Measurements from ENCODE around the gene PUS7.
"Not testable (repeated sequence)": the region's sequence is repeated elsewhere in the genome, so short reads cannot be mapped to it uniquely, and the experiment has no call there.

PUS7 gene

GRCh38 chr7:105521717-105522463, at the start of gene PUS7:
Gene PUS7, minus strand, starts transcription at chr7:105522271. Its CDS starts 13,759 bp downstream, at chr7:105508512.
- DNase-seq: peak; percentile 76

- DNase-seq: no peak
These were observed 45.8 kb upstream of the PUS7 start for GRCh38 chr7:105567821-105568220.

GRCh38 chr7:105567024-105567423, 45.0 kb upstream of the PUS7 start:
- no peak for DNase-seq

GRCh38 chr7:105565190-105565589, 43.1 kb upstream of the PUS7 start:
- DNase-seq: no peak

- DNase-seq: no peak
These were observed 37.9 kb upstream of the PUS7 start for GRCh38 chr7:105559926-105560325.

- no peak for DNase-seq
These were observed 16.3 kb upstream of the PUS7 start for GRCh38 chr7:105538339-105538738.

- no peak for DNase-seq
These were observed 10.8 kb upstream of the PUS7 start for GRCh38 chr7:105532709-105533460.

- peak; percentile 90 for DNase-seq
These were observed 10.0 kb upstream of the PUS7 start, which contains the start of gene RINT1 for GRCh38 chr7:105531792-105532671. Gene RINT1, plus strand, starts transcription at chr7:105532201. Its CDS starts 115 bp downstream, at chr7:105532316.

GRCh38 chr7:105530546-105530945, 8.5 kb upstream of the PUS7 start:
- DNase-seq: no peak

GRCh38 chr7:105530126-105530525, 8.1 kb upstream of the PUS7 start:
- DNase-seq: no peak

GRCh38 chr7:105527737-105528136, 5.7 kb upstream of the PUS7 start:
- not testable (repeated sequence) for DNase-seq

- no peak for DNase-seq
These were observed 2.8 kb upstream of the PUS7 start for GRCh38 chr7:105524840-105525239.

GRCh38 chr7:105524423-105524822, 2.4 kb upstream of the PUS7 start:
- not testable (repeated sequence) for DNase-seq

GRCh38 chr7:105521027-105521716, 899 bp downstream of the PUS7 start:
- peak; percentile 57 for DNase-seq

GRCh38 chr7:105520620-105521019, 1.5 kb downstream of the PUS7 start:
- not testable (repeated sequence) for DNase-seq

- no peak for DNase-seq
These were observed 2.7 kb downstream of the PUS7 start for GRCh38 chr7:105519353-105519752.

- not testable (repeated sequence) for DNase-seq
These were observed 6.5 kb downstream of the PUS7 start for GRCh38 chr7:105515610-105516009.

GRCh38 chr7:105512926-105513526, 9.0 kb downstream of the PUS7 start:
- DNase-seq: no peak

- DNase-seq: no peak
These were observed 9.7 kb downstream of the PUS7 start for GRCh38 chr7:105512415-105512814.

GRCh38 chr7:105502173-105502572, 19.9 kb downstream of the PUS7 start:
- no peak for DNase-seq

GRCh38 chr7:105497016-105497415, 25.1 kb downstream of the PUS7 start:
- DNase-seq: no peak

GRCh38 chr7:105496521-105496920, 25.6 kb downstream of the PUS7 start:
- DNase-seq: no peak
